Anterior cingulate cortex (tissue), 58 donors: ENCODE data around the gene KAZN.

ENCODE experiments used
- DNase-seq, 58 donors: peaks; one replicate each; lab custom pipeline; 2025; lab: John Stamatoyannopoulos, UW

KAZN gene

DNA sequence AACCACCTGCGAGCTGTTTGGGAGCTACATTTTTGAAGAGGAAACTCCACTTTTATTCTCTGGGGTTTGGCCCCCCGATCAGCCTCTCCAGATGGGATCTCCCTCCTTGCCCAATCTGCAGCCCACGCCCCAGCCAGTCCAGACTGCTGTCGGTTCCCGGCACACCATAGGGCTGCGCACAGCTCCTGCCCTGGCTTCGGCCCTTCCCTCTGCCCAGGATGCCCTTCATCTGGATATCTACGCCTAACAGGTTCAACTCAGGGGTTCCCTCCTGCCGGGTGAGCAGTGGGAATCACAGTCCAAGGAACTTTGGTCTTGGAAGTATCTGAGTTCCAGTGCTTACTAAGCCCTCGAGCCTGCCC, 135.3 kb downstream of the KAZN start:
- no peak for DNase-seq

DNA sequence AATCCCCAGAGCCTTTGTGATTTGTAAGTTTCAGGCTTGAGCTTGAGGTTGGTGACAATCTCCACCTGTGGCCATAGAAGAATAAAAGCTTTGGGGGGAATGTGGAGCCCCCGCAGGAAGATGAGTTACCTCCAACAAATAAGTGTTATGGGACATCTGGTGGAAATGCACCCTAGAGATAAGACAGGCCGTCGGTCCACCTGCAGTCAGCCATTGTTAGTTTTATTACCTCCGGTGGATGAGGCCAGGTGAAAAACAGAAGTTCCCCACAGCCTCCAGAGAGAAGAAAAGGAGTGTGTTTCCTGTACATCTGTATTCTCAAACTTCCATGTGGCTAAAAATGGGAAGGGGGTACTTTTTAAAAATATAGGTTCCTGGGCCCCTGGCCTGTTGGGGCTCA, 137.4 kb downstream of the KAZN start:
- DNase-seq = no peak

DNA sequence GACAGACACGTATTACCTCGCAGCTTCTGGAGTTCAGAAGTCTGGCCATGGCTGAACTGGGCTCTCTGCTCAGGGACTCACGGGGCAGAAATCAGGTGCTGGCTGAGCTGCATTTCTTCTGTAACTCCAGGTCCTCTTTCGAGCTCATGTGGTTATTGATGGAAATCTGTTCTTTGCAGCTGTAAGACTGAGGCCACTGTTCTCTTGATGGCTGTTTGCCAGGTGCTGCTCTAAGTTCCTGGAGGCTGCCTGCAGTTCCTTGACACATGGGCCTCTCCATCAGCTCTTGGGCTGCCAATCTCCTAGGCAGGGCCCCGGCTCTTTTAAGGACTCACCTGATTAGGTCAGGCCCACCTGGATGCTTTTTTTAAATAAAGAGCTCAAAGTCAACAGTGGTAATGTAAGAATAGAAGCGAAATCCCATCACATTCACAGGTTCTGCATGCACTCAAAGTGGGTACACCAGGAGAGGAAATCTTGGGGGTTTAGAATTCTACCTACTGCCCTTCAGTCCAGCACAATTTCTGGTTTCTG, 139.1 kb downstream of the KAZN start:
- peak in 8 of 58 donors; percentile 4 to 57 (median 12) for DNase-seq

DNA sequence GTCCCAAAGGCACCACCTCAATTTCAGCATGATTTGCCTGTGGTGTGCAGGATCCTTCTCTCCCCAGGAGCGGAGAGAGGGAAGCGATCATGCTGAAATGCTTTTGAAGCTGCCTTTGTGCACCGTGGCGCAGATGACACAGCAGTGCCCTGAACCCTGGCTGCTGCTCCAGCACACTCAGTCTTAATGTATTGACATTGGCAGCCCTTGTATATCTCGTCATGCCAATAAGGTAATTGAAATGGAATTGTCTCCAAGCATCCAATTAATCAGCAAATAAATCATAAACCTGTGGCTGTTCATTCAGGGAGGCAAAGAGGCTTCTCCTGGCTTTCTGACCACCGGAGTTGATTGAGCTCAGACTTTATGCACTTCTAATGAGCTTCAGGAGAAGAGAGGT, 139.8 kb downstream of the KAZN start:
- no peak for DNase-seq

DNA sequence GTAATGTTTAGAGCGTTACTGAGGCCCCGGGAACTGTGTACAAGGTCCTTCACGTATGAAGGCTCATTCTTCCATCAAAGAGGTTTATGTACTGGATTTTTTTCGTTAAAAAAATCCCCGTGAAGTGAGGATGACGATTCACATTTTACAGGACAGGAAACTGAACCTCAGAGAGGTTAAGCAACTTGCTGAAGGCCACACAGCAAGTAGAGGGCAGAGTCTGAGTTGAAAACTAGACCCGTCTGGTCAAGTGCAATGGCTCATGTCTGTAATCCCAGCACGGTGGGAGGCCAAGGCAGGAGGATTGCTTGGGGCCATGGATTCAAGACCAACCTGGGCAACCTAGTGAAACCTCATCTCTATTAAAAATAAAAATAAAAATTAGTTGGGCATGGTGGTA, 140.2 kb downstream of the KAZN start:
- DNase-seq = no peak

DNA sequence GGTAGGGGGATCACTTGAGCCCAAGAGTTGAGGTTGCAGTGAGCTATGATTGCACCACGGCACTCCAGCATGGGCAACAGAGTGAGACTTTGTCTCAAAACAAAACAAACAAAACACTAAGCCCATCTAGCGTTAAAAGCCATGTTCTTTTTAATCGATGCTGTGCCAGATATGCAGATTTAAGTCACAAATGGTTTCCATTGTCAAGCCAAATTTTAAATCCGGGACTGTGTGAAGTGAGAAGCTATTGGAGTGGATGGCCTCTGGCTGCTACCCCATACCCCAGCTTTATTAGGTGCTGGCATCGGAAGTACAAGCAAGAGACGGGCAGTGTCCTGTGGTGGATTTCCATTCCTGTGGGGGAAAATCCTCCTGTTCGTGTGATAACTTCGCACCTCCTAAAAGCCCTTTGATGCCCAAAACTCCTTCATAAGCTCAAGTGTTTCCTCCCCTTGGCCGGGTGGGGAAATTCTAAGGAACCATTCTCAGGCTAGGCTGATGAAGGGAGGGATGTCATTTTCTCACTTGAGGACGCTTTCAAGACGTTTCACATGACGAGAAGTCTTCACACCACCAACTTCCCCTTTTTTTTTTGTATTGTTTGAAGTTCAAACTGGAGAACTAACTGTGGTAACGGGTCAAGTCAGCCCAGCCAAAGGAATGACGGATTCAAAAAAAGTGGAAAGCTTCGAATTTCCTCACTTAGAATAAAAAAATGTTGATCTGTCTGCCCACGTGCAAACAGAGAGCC, 140.8 kb downstream of the KAZN start:
- no peak for DNase-seq

DNA sequence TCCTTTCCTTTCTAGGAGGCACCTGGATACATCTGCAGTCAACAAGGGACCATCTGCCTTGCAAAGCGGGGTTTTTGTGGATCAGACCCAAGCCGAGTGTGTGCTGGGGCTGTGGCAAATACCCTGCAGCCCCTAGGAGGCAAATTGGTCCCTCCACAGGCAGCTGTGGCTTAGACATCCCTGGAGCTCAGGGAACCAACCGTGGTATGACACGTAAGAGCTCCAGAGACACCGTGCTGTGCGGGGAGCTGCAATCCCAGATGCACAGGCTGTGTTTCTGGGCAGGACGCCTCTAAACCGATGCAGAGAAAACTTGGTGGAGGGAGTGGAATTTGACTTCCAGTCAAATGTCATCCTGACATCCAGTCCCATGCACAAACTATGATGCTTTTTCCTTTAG, 141.5 kb downstream of the KAZN start:
- no peak for DNase-seq

DNA sequence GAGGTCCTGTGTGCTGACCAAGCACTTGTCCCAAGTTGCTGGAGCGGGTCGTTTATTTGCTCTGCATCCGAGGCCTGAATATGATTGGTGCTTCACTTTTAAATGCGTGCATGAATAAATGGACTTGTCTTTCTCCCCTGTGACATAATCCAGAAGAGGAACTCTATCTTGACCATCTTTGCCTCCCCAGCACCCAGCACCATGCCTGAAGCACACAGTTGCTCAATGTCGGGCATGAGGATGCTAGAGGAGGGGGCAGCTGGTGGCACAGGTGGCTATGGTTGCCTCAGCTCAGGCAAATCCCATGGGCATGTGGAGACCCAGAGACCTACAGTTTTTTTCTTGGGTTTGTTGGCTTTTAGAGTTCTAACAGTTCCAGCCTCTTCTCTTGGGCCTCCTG, 142.6 kb downstream of the KAZN start:
- no peak for DNase-seq

DNA sequence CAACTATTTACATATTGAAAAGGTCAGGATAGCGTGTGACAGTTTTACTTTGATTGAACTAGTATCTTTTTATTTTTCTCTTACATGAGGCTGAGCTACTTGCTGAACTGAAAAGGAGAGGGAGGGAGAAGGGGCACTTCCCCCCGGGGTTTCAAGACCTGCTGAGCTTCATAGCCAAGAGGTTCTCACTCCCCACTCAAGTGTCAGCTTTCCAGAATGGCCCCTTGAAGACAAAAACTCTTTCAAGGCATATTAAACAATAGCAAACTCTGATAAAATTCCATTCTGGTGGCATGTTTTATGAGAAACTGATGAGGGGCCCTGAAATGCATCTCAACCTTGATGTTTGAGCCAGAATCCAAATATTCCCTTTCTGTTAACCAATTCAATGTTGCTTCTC, 143.0 kb downstream of the KAZN start:
- no peak for DNase-seq

DNA sequence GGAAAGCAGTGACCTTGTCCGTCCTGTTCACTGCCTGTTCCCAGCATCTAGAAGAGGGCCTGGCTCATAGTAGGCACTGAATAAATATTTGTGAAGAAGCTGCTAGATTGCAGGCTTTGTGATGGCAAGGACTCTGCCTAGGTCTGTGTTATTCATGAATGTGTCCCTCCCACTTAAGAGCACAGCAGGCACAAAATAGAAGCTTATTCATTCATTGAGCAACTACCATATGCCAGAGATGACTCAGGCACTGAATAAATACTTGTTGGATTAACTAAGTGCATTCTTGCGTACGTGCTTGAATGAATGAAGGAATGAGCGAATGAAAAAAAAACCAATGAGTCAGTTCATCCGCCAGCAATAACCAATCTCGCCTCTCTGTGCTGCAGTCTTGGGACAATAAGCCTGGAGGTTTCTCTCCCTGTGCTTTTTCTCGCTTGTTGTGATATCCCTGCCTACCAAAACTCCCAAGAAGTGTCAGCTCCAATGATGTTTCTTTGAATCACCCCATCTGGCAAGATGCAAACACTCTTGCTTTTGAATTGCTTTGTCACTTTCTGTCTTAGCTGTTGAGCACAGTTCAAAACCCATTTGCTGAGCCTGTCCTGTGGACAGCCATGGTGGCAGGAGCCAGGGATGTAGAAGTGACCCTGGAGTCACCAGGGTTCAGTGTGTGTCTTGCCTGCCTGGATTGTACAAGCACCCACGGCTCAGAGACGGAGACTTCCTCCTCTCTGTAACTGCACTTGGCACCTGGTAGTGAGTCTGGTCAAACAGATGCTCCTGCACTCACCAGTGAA, 143.9 kb downstream of the KAZN start:
- DNase-seq = peak in 6 of 58 donors; percentile 6 to 53 (median 16)

DNA sequence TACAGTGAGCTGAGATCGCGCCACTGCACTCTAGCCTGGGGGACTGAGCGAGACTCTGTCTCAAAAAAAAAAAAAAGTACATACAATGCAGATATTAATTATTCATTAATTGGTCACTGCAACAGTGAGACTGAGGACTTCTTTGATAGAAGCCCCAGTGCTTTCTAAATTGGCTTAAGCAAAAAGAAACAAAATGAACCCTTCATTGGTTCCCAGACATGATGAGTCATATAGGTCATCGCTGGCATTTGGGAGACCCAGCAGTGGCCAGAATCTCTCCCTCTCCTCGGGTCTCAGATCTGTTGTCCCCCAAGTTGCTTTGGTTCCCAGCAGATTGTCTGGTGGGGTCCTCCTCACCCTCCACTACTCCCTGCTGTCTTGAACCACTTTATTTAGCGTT, 144.9 kb downstream of the KAZN start:
- no peak for DNase-seq

DNA sequence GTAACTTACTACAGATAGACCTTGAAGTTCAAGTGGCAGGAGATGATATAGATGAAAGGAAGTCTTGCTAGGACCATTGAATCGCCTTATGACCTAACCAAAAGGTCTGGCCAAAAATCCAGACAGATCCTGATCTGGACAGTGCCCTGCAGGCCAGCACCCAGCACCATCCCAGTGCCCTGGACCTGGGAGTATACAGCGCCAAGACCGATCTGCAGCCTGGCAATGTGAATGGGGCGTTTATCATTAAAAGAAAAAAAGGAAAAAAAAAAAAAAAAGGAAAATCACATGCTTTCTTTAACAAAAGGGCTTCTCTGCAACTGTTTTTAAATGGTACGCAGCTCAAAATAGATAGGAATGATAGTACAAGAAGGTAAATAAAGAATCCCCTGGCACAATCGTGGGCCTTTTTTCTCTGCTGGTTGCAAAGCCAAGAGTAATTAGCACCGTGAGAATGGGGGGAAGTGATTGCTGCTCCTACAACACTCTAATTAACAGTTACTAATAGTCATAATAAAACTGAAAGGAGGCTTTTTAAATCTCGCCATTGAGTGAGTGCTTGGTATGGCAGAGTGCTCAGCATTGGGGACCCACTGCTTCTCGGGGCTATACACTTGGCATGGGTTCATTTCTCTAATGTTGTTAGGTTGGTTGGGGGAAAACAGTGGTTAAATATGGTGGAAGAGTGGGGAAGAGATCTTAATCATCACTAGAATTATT, 146.7 kb downstream of the KAZN start:
- DNase-seq = no peak

DNA sequence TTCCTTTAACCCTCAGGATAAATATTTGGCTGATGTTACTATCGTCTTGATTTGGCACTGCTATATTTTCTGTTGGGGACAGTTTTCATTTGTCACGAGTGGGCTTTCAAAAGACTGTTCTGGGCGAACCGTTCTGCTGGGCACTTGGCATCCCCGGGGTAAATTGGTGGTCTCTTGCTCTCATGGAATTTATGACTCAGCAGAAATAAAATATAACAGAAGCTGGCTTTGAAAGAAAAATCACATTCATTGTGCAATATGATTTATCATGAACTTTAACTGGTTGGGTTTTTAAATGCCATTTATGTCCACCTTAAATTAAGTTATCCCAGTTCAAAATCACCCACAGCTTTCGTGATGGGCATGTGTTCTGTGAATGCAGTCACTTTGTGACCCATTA, 147.3 kb downstream of the KAZN start:
- no peak for DNase-seq

DNA sequence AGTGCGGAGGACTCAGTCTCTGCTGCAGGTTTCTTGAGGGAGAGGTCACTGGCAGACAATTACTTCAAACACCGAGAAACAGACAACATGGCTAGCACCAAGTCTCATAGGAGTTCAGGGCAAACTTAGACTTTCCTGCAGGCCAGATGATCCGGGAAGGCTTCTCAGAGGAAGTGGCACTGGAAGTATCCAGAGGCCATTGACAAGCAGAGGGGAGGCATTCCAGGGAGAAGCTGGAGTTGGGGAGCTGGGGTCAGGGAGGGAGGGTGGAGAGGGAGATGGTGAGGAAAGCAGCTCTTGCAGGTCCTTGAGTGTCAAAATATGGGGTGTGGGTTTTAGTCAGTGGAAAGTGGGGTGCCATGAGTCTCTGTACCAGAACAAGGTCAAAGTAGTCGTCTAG, 147.9 kb downstream of the KAZN start:
- no peak for DNase-seq

DNA sequence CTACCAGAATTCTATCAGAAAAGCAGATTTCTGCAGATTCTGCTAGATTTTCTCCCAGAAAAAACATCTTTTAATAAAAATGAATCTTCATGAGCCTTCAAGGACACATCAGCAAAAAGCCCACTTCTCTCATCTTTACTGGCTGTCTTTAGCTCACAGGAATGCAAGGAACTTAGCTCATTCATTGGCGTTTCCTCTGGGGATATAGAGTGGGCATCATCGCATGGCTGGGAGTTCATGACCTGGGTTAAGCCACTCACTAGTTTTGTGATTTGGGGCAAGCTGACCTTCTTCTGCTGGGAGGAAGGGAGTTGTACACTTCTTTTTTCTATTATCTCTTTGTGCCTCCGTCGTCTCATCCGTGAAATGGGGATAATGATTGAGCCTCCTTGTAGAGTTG, 149.7 kb downstream of the KAZN start:
- no peak for DNase-seq

DNA sequence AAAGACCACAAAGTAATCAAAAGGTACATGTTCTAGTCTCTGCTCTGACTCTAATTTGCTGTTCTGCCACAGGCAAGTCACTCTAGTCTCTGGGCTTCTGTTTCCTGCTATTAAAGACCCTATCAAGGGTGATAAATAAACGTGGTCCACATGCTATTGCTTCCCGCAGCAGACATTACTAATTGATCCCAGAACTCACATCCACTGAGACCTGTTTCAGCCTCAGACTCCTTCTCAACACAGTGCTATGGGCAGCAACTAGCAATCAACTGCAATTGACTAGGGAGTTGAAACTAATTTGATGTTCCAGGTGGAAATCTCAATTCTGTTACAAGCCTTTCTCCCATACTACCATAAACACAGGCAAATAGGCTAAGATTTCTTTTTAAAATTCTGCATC, 150.5 kb downstream of the KAZN start:
- DNase-seq = no peak

DNA sequence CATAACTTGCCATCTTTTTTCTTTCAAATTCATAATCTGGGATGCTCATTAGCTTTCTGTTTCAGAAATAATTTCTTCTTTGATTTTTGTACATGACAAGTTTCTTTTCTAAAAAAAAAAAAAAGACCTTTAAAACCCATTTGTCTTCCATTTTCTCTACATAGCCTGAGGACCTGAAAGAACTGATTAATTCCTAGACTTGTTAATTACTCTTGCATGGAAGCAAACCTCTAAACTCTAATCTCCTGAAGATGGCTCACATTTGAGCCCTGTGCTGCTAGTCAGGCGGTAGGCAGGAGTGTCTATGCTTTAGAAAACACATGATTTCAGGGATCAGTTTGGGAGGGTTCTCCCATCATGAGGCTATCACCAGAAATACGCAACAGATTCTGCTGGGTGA, 152.0 kb downstream of the KAZN start:
- no peak for DNase-seq

DNA sequence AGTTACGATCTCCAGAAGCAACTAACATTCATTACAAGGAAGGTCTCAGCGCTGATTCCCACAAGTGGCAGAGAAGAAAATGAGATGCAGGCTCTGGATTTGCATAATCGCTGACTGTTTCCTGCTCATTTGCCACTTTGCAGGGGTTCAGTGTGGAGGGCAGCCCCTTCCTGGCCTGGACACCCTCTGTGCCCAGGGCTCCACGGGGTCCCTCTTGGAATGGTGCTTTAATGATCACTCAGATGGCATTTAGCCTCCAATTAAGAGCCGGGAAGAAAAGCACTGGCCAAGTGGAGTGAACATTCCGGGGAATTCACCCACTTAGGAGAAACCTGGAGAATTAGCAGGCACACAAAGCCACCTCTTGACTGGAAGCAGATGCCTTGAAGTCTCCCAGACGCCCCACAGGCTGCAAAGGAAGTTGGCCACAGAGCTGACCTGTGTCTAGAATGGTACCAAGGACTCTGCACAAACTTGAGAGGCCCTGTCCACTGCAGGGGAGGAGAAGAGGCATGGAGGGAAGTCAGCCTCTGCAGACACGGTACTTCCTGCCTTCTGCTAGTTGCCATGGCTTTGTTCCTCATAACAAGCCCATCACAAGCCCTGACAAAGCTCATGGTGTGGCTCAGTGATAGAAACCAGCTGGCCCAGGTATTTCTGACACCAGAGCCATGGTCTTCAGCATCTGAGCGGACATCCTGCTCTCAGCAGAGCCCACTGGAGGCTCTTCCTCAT, 157.2 kb downstream of the KAZN start:
- peak in 36 of 58 donors; percentile 8 to 79 (median 37) for DNase-seq

DNA sequence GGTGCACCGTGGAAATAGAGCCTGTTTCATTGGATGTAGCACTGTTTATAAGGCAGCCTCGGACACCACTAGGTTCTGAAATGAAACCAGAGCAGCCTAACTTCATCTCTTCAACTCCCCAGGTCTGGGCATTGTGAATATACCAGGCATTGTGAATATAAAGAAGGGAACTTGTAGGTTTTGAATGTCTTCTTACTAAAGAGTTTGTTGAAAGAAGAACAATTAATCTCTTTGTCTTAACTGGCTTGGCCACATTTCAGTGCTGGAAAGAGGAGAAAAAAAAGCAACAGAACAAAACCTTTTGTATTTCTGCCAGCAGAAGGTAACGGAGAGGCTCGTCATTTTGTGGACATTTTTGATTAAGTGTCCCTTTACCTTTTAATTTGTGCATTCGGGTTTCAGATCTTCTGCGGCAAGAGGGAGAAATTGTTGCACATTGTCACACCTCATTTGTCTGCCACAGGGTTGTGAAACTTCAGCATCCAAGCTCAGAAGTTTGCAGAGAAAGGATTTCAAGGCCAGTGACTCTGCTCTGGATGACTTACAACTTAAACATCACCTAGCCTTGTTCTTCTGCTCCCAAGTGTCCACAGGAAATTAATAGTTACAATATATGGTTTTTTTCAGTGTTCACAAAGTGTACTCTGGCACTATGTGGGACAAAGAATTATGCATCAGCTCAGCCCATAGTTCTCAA, 158.3 kb downstream of the KAZN start:
- no peak for DNase-seq

DNA sequence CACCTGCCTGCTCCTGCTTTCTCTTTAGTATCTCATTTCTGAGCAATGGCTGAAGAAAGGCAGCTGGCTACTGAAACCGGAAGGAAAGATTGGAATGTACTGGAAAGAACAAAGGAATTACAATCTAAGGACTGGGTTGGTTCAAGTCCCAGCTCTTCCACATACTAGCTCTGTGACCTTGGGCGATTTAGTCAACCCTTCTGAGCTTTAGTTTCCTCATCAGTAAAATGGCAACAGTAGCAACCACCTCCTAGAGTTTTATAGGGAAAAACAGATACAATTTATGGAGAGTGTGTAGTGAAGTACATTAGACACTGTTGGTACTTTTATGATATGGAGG, 158.8 kb downstream of the KAZN start:
- no peak for DNase-seq
